Activated T-cell treated with anti-CD3 and anti-CD28 coated beads, Interleukin-2, amount 50 U/mL, for 24 hours (primary cell): ENCODE measurements around the gene PWWP2B.
A peak's percentile ranks its signal among the peaks of the same experiment; 100 is the strongest.

ENCODE experiments used
- DNase-seq: peaks from one replicate; pipeline ENCODE4 v3.0.0-alpha.2; 2020
- H3K27ac Mint-ChIP-seq: 2 replicates; pipeline ENCODE4 v1.8.0; 2020; ENCODE audit warnings: mild to moderate bottlenecking, mixed read lengths
- H3K27me3 Mint-ChIP-seq: 2 replicates; pipeline ENCODE4 v1.8.0; 2020; ENCODE audit warnings: mixed read lengths
- H3K36me3 Mint-ChIP-seq: 2 replicates; pipeline ENCODE4 v1.8.0; 2020; ENCODE audit warnings: low read depth, mixed read lengths
- H3K4me1 Mint-ChIP-seq: 2 replicates; pipeline ENCODE4 v1.8.0; 2020; ENCODE audit warnings: low read depth, mixed read lengths
- H3K4me3 Mint-ChIP-seq: 2 replicates; pipeline ENCODE4 v1.8.0; 2020; ENCODE audit warnings: mild to moderate bottlenecking, moderate library complexity, mixed read lengths
- H3K9me3 Mint-ChIP-seq: 2 replicates; pipeline ENCODE4 v1.8.0; 2020; ENCODE audit warnings: mixed read lengths

PWWP2B gene

GRCh38 chr10:132409667-132410028 is 12.6 kb downstream of the PWWP2B start:
- no peaks in the 10 kb centered on the region for H3K27me3 Mint-ChIP-seq
- peaks cover 13% of the 10 kb centered on the region for H3K4me1 Mint-ChIP-seq
- no peak overlapping the region for H3K4me3 Mint-ChIP-seq
- H3K9me3 Mint-ChIP-seq, result no peaks in the 10 kb centered on the region
- H3K36me3 Mint-ChIP-seq, result peaks cover 13% of the 10 kb centered on the region
- no peak for DNase-seq
- no peak overlapping the region for H3K27ac Mint-ChIP-seq

GRCh38 chr10:132410056-132410778 is 13.2 kb downstream of the PWWP2B start:
- Mint-ChIP-seq H3K4me3 (no peak overlapping the region), H3K27me3 (no peaks in the 10 kb centered on the region), H3K4me1 (peaks cover 13% of the 10 kb centered on the region), H3K36me3 (peaks cover 13% of the 10 kb centered on the region), H3K9me3 (no peaks in the 10 kb centered on the region), H3K27ac (no peak overlapping the region)
- DNase-seq, result no peak

GRCh38 chr10:132410779-132411532 is 14.0 kb downstream of the PWWP2B start:
- H3K4me1 Mint-ChIP-seq, result peaks cover 13% of the 10 kb centered on the region
- no peaks in the 10 kb centered on the region for H3K27me3 Mint-ChIP-seq
- DNase-seq, result no peak
- no peak overlapping the region for H3K27ac Mint-ChIP-seq
- peaks cover 7% of the 10 kb centered on the region for H3K36me3 Mint-ChIP-seq
- no peak overlapping the region for H3K4me3 Mint-ChIP-seq
- no peaks in the 10 kb centered on the region for H3K9me3 Mint-ChIP-seq

- Mint-ChIP-seq H3K27ac (no peak overlapping the region), H3K27me3 (no peaks in the 10 kb centered on the region), H3K4me1 (peaks cover 13% of the 10 kb centered on the region), H3K4me3 (no peak overlapping the region), H3K36me3 (peaks cover 3% of the 10 kb centered on the region), H3K9me3 (no peaks in the 10 kb centered on the region)
- DNase-seq, result no peak
These were observed 14.7 kb downstream of the PWWP2B start for GRCh38 chr10:132411561-132412253.

GRCh38 chr10:132412316-132413192 is 15.6 kb downstream of the PWWP2B start:
- peaks cover under 1% of the 10 kb centered on the region for H3K36me3 Mint-ChIP-seq
- no peak overlapping the region for H3K27ac Mint-ChIP-seq
- no peak overlapping the region for H3K4me3 Mint-ChIP-seq
- H3K4me1 Mint-ChIP-seq, result peaks cover 12% of the 10 kb centered on the region
- no peak for DNase-seq
- H3K9me3 Mint-ChIP-seq, result no peaks in the 10 kb centered on the region
- no peaks in the 10 kb centered on the region for H3K27me3 Mint-ChIP-seq

- DNase-seq, result no peak
- Mint-ChIP-seq H3K27ac (no peak overlapping the region), H3K36me3 (no peaks in the 10 kb centered on the region), H3K4me1 (peaks cover 6% of the 10 kb centered on the region), H3K4me3 (no peak overlapping the region), H3K9me3 (no peaks in the 10 kb centered on the region), H3K27me3 (no peaks in the 10 kb centered on the region)
These were observed 16.5 kb downstream of the PWWP2B start for GRCh38 chr10:132413226-132414205.

GRCh38 chr10:132414402-132415016 is 17.5 kb downstream of the PWWP2B start:
- no peak overlapping the region for H3K27ac Mint-ChIP-seq
- H3K36me3 Mint-ChIP-seq, result no peaks in the 10 kb centered on the region
- no peaks in the 10 kb centered on the region for H3K27me3 Mint-ChIP-seq
- peaks cover 3% of the 10 kb centered on the region for H3K4me1 Mint-ChIP-seq
- H3K4me3 Mint-ChIP-seq, result no peak overlapping the region
- DNase-seq, result no peak
- H3K9me3 Mint-ChIP-seq, result no peaks in the 10 kb centered on the region

GRCh38 chr10:132415255-132415654 is 18.3 kb downstream of the PWWP2B start:
- H3K27me3 Mint-ChIP-seq, result no peaks in the 10 kb centered on the region
- no peak for DNase-seq
- no peaks in the 10 kb centered on the region for H3K36me3 Mint-ChIP-seq
- H3K9me3 Mint-ChIP-seq, result no peaks in the 10 kb centered on the region
- H3K4me3 Mint-ChIP-seq, result no peak overlapping the region
- peaks cover 5% of the 10 kb centered on the region for H3K4me1 Mint-ChIP-seq
- H3K27ac Mint-ChIP-seq, result no peak overlapping the region

GRCh38 chr10:132415956-132416355 is 19.0 kb downstream of the PWWP2B start:
- no peaks in the 10 kb centered on the region for H3K36me3 Mint-ChIP-seq
- peaks cover 7% of the 10 kb centered on the region for H3K4me1 Mint-ChIP-seq
- no peaks in the 10 kb centered on the region for H3K9me3 Mint-ChIP-seq
- DNase-seq, result no peak
- no peaks in the 10 kb centered on the region for H3K27me3 Mint-ChIP-seq
- H3K4me3 Mint-ChIP-seq, result no peak overlapping the region
- H3K27ac Mint-ChIP-seq, result no peak overlapping the region

GRCh38 chr10:132416566-132417256 is 19.7 kb downstream of the PWWP2B start:
- Mint-ChIP-seq H3K9me3 (no peaks in the 10 kb centered on the region), H3K4me3 (no peak overlapping the region), H3K27me3 (no peaks in the 10 kb centered on the region), H3K36me3 (no peaks in the 10 kb centered on the region), H3K27ac (no peak overlapping the region), H3K4me1 (peaks cover 13% of the 10 kb centered on the region)
- DNase-seq, result no peak

- Mint-ChIP-seq H3K4me3 (no peak overlapping the region), H3K4me1 (peaks cover 17% of the 10 kb centered on the region), H3K27ac (peak overlapping the region; percentile 6), H3K9me3 (no peaks in the 10 kb centered on the region), H3K27me3 (no peaks in the 10 kb centered on the region), H3K36me3 (no peaks in the 10 kb centered on the region)
- no peak for DNase-seq
These were observed 20.4 kb downstream of the PWWP2B start for GRCh38 chr10:132417257-132417910.

- Mint-ChIP-seq H3K4me1 (peaks cover 23% of the 10 kb centered on the region), H3K27me3 (no peaks in the 10 kb centered on the region), H3K36me3 (no peaks in the 10 kb centered on the region), H3K4me3 (no peak overlapping the region), H3K9me3 (no peaks in the 10 kb centered on the region), H3K27ac (no peak overlapping the region)
- no peak for DNase-seq
These were observed 21.0 kb downstream of the PWWP2B start for GRCh38 chr10:132417957-132418441.
